Neural cell (in vitro differentiated cells): ENCODE measurements around the gene GRID1. TPM values are rescaled to one million over a fixed set of nuclear protein-coding genes. Genes with fewer than 3 reads are reported as not detected.

Experiments
- H2AFZ ChIP-seq: fragments of 200-600, 300-800 bp; sonication (generic), shearing (Covaris generic); 2 replicates; pipeline ENCODE4 v1.6.0; 2014; ENCODE audit warnings: low read depth, mild to moderate bottlenecking, antibody characterized with exemption, low read length, moderate library complexity
- H3F3A ChIP-seq: fragments of 200-600 bp; shearing (Covaris generic); 2 replicates; pipeline ENCODE4 v1.6.1; 2016; ENCODE audit warnings: mild to moderate bottlenecking, moderate library complexity, mixed read lengths, antibody characterized with exemption, low read length; ENCODE audit not compliant: insufficient read depth, poor library complexity, severe bottlenecking
- H3K27ac ChIP-seq: fragments of 200-600, 300-800 bp; sonication (generic), shearing (Covaris generic); 2 replicates; pipeline ENCODE4 v1.5.1; 2014; ENCODE audit warnings: mild to moderate bottlenecking, low read length, moderate library complexity
- H3K27me3 ChIP-seq: fragments of 300-800, 200-600 bp; sonication (generic), shearing (Covaris generic); 2 replicates; pipeline ENCODE4 v1.6.0; 2014; ENCODE audit warnings: mild to moderate bottlenecking, low read depth, low read length, moderate library complexity; ENCODE audit not compliant: insufficient read depth
- H3K36me3 ChIP-seq: fragments of 300-800, 200-600 bp; sonication (generic), shearing (Covaris generic); 2 replicates; pipeline ENCODE4 v1.5.1; 2014; ENCODE audit warnings: mild to moderate bottlenecking, antibody characterized with exemption, low read length, moderate library complexity; ENCODE audit not compliant: insufficient read depth
- H3K4me2 ChIP-seq: fragments of 300-800, 200-600 bp; sonication (generic), shearing (Covaris generic); 2 replicates; pipeline ENCODE4 v1.6.0; 2014; ENCODE audit warnings: mild to moderate bottlenecking, low read length
- H3K4me3 ChIP-seq: fragments of 300-800, 200-600 bp; sonication (generic), shearing (Covaris generic); 2 replicates; pipeline ENCODE4 v1.5.1; 2014; ENCODE audit warnings: mild to moderate bottlenecking, low read length, moderate library complexity
- H3K79me2 ChIP-seq: fragments of 200-600 bp; shearing (Covaris generic); replicated peaks from 2 replicates; pipeline ENCODE4 v1.6.0; 2014; ENCODE audit warnings: mild to moderate bottlenecking, low read length, moderate library complexity; ENCODE audit not compliant: insufficient read depth
- H3K9ac ChIP-seq: fragments of 300-800, 200-600 bp; sonication (generic), shearing (Covaris generic); 2 replicates; pipeline ENCODE4 v1.6.1; 2016; ENCODE audit warnings: mild to moderate bottlenecking, low read length, mixed read lengths
- H3K9me2 ChIP-seq: fragments of 200-600 bp; shearing (Covaris generic); 2 replicates; pipeline ENCODE4 v1.6.1; 2016; ENCODE audit warnings: mild to moderate bottlenecking, low read length, mixed read lengths; ENCODE audit not compliant: insufficient read depth
- H3K9me3 ChIP-seq: fragments of 200-600, 300-800 bp; sonication (generic), shearing (Covaris generic); 2 replicates; pipeline ENCODE4 v1.6.1; 2016; ENCODE audit warnings: mild to moderate bottlenecking, mixed run types, low read length, moderate library complexity, mixed read lengths
- H4K20me1 ChIP-seq: fragments of 200-600 bp; shearing (Covaris generic); 2 replicates; pipeline ENCODE4 v1.6.1; 2016; ENCODE audit warnings: mild to moderate bottlenecking, mixed run types; ENCODE audit not compliant: insufficient read depth
- EP300 ChIP-seq: fragments of 450-650 bp; conservative IDR thresholded peaks from 2 replicates; pipeline ENCODE4 v1.6.1; 2014; ENCODE audit warnings: antibody characterized with exemption, mild to moderate bottlenecking, moderate library complexity; ENCODE audit not compliant: poor library complexity, severe bottlenecking
- EZH2 ChIP-seq: fragments of 200-600, 300-800 bp; shearing (Covaris generic), sonication (generic); IDR thresholded peaks from 2 replicates; pipeline ENCODE4 v1.6.1; 2014; ENCODE audit warnings: antibody characterized with exemption, low read length, borderline replicate concordance, mild to moderate bottlenecking; ENCODE audit not compliant: insufficient read depth, poor library complexity, severe bottlenecking
- MXI1 ChIP-seq: fragments of 450-650 bp; conservative IDR thresholded peaks from 2 replicates; pipeline ENCODE4 v1.6.1; 2014; ENCODE audit warnings: antibody characterized with exemption, mild to moderate bottlenecking; ENCODE audit not compliant: poor library complexity, severe bottlenecking
- POLR2AphosphoS5 ChIP-seq: IDR thresholded peaks from 2 replicates; pipeline ENCODE4 v1.6.1; 2012
- RAD21 ChIP-seq: fragments of 450-650 bp; conservative IDR thresholded peaks from 2 replicates; pipeline ENCODE4 v1.6.1; 2014; ENCODE audit warnings: antibody characterized with exemption, mild to moderate bottlenecking, moderate library complexity
- REST ChIP-seq: IDR thresholded peaks from 2 replicates; pipeline ENCODE4 v1.6.1; 2012; ENCODE audit warnings: borderline replicate concordance
- SMC3 ChIP-seq: fragments of 450-650 bp; conservative IDR thresholded peaks from 2 replicates; pipeline ENCODE4 v1.6.1; 2014; ENCODE audit warnings: antibody characterized with exemption, mild to moderate bottlenecking, moderate library complexity; ENCODE audit not compliant: poor library complexity
- TAF1 ChIP-seq: IDR thresholded peaks from 2 replicates; pipeline ENCODE4 v1.6.1; 2012; ENCODE audit warnings: low read depth
- polyA plus RNA-seq: library from polyadenylated mRNA; depleted of rRNA; stranded (reverse); fragments of >200 nt; gene quantifications from 2 replicates; pipeline ENCODE4 v1.2.3, GENCODE V29; 2014
- TF ChIP-seq, protein P1 (sequence below): fragments of 450-650 bp; IDR thresholded peaks from 2 replicates; pipeline ENCODE4 v1.5.1; 2014; ENCODE audit warnings: antibody characterized with exemption, mild to moderate bottlenecking, moderate library complexity; ENCODE audit not compliant: poor library complexity, severe bottlenecking

The GRID1 gene
- polyA plus RNA-seq, 1 donor from 2014 or later: 7.3 TPM

DNA sequence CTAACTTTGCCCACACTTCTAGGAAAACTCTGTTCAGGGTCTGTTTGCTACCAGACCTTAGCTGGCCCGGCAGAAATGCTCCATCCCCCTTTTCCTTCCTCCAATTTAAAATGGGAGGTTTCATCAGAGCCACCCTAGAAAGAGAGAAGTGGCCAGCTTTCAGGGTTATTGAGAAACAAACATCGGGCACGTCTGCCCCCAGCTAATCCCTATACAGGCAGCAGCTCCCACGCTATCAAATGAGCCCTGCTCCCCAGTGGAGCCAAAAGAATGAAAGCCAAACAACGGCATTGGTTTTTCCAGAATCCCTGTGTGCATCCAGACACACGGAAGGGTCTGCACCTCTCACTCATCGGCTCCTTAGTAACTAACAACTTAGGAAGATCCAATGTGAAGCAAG is 132.5 kb downstream of the GRID1 start:
- no peaks in the 10 kb centered on the region for H4K20me1 ChIP-seq
- H3K27ac ChIP-seq: no peak overlapping the region
- H3K27me3 ChIP-seq: no peaks in the 10 kb centered on the region
- no peak overlapping the region for H3K4me2 ChIP-seq
- H3F3A ChIP-seq: no peaks in the 10 kb centered on the region
- H3K9me2 ChIP-seq: no peaks in the 10 kb centered on the region
- no peak for TF ChIP-seq RAD21
- TF ChIP-seq SMC3: no peak
- no peak for TF ChIP-seq EZH2
- TF ChIP-seq, protein P1, sequence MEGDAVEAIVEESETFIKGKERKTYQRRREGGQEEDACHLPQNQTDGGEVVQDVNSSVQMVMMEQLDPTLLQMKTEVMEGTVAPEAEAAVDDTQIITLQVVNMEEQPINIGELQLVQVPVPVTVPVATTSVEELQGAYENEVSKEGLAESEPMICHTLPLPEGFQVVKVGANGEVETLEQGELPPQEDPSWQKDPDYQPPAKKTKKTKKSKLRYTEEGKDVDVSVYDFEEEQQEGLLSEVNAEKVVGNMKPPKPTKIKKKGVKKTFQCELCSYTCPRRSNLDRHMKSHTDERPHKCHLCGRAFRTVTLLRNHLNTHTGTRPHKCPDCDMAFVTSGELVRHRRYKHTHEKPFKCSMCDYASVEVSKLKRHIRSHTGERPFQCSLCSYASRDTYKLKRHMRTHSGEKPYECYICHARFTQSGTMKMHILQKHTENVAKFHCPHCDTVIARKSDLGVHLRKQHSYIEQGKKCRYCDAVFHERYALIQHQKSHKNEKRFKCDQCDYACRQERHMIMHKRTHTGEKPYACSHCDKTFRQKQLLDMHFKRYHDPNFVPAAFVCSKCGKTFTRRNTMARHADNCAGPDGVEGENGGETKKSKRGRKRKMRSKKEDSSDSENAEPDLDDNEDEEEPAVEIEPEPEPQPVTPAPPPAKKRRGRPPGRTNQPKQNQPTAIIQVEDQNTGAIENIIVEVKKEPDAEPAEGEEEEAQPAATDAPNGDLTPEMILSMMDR: no peak
- no peak for TF ChIP-seq POLR2AphosphoS5
- TF ChIP-seq EP300: no peak
- TF ChIP-seq MXI1: no peak
- TF ChIP-seq REST: no peak
- TF ChIP-seq TAF1: no peak
- H3K4me3 ChIP-seq: no peak overlapping the region
- no peaks in the 10 kb centered on the region for H3K79me2 ChIP-seq
- H2AFZ ChIP-seq: no peak overlapping the region
- no peak overlapping the region for H3K9ac ChIP-seq
- H3K9me3 ChIP-seq: no peaks in the 10 kb centered on the region
- no peaks in the 10 kb centered on the region for H3K36me3 ChIP-seq

DNA sequence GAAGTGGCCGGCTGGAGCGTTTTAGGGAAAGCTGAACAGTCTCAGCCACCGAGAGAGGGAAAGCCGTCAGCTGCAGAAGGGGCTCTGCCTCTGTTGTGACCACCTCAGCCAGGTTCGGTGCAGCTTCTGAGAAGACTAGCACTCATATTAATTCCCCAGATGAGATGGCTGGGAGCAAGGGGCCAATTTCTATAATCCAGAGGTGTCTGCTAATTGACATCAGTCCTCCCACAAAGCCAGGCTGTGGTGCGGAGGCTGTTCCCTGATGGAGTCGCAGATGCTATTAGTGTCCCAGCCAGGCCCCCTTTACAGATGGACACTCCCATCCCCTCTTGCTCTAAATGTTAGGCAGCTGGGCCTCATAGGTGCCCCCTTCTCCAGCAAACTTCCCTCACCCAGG is 133.5 kb downstream of the GRID1 start:
- Histone ChIP-seq H2AFZ (no peak overlapping the region), H3K4me3 (no peak overlapping the region), H3K36me3 (no peaks in the 10 kb centered on the region), H3F3A (no peaks in the 10 kb centered on the region), H4K20me1 (no peaks in the 10 kb centered on the region), H3K27ac (no peak overlapping the region), H3K9me2 (no peaks in the 10 kb centered on the region), H3K9me3 (no peaks in the 10 kb centered on the region), H3K79me2 (no peaks in the 10 kb centered on the region), H3K27me3 (no peaks in the 10 kb centered on the region), H3K9ac (no peak overlapping the region), H3K4me2 (no peak overlapping the region)
- TF ChIP-seq REST: no peak
